ENCODE results near the gene IGLON5. TPM values are rescaled to one million over a fixed set of nuclear protein-coding genes. Genes with fewer than 3 reads are reported as not detected.

IGLON5 gene
- total and polyA plus RNA-seq, 4 donors, result 12.1 to 160 (median 84.5) TPM

DNA sequence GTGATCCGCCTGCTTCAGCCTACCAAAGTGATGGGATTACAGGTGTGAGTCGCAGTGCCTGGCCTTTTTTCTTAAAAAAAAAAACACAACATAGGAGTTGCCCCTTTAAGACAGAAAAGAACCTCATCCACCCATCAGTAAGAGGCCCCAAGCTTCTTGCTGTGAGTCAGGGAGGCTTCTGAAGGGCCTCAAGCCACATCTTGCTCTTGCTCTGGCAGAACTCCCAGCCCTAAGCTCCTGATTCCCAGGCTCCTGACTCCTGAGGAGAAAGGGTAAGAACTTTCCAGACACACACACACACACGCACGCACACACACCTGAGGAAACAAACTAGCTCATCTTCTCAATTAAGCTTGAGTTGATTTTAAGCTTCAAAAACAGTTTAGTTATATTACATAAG lies 47.9 kb downstream of the IGLON5 start:
- H3K27ac ChIP-seq (ENCODE audit: low read depth, low read length), result peak overlapping the region; percentile 70

DNA sequence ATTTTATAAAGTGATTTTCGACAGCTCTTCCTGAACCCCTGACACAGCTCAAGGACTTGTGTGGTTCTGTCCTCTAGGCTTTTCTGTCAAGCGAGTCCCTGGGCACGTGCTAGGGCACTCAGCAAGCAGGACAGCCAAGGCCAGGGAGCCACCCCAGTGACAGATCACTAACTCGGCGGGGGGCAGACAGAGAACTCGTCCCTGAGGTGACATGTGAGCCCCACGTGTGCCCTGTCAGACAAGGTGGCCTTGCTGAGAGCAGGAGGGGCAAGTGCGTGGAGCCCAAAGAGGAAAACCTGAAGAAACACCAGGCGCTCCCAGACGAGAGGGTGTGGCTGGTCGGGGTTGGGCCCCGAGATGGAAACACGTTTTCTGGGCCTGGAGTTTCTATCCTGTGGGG lies 49.8 kb downstream of the IGLON5 start:
- Histone ChIP-seq H3K36me3 (ENCODE audit: control insufficient read depth, insufficient read depth, low read length) (no peaks in the 10 kb centered on the region), H3K9me3 (ENCODE audit: control insufficient read depth, insufficient read depth, low read length) (no peaks in the 10 kb centered on the region), H3K4me1 (ENCODE audit: control insufficient read depth, insufficient read depth, low read length) (peaks cover 17% of the 10 kb centered on the region), H3K27ac (ENCODE audit: low read depth, low read length) (no peak overlapping the region), H3K27me3 (ENCODE audit: control insufficient read depth, insufficient read depth, low read length) (no peaks in the 10 kb centered on the region), H3K4me3 (ENCODE audit: low read depth, low read length) (no peak overlapping the region)
- DNase-seq (ENCODE audit: low read depth in 4 of 6, low spot score in 6 of 6), result no peak
- WGBS (ENCODE audit: insufficient coverage), result 80% methylated on average over 13 of the region's 13 CpGs

More for the DNA sequence above, 47.9 kb downstream of the IGLON5 start:
- Histone ChIP-seq H3K4me3 (ENCODE audit: low read depth, low read length) (no peak overlapping the region), H3K9me3 (ENCODE audit: control insufficient read depth, insufficient read depth, low read length) (no peaks in the 10 kb centered on the region), H3K4me1 (ENCODE audit: control insufficient read depth, insufficient read depth, low read length) (peaks cover 3% of the 10 kb centered on the region), H3K27me3 (ENCODE audit: control insufficient read depth, insufficient read depth, low read length) (no peaks in the 10 kb centered on the region), H3K36me3 (ENCODE audit: control insufficient read depth, insufficient read depth, low read length) (no peaks in the 10 kb centered on the region)
- no CpG with 5 or more reads among the region's 4 CpGs for WGBS (ENCODE audit: insufficient coverage)
- DNase-seq (ENCODE audit: low read depth in 4 of 6, low spot score in 6 of 6), result peak in 2 of 6 donors; percentile 28 to 79

DNA sequence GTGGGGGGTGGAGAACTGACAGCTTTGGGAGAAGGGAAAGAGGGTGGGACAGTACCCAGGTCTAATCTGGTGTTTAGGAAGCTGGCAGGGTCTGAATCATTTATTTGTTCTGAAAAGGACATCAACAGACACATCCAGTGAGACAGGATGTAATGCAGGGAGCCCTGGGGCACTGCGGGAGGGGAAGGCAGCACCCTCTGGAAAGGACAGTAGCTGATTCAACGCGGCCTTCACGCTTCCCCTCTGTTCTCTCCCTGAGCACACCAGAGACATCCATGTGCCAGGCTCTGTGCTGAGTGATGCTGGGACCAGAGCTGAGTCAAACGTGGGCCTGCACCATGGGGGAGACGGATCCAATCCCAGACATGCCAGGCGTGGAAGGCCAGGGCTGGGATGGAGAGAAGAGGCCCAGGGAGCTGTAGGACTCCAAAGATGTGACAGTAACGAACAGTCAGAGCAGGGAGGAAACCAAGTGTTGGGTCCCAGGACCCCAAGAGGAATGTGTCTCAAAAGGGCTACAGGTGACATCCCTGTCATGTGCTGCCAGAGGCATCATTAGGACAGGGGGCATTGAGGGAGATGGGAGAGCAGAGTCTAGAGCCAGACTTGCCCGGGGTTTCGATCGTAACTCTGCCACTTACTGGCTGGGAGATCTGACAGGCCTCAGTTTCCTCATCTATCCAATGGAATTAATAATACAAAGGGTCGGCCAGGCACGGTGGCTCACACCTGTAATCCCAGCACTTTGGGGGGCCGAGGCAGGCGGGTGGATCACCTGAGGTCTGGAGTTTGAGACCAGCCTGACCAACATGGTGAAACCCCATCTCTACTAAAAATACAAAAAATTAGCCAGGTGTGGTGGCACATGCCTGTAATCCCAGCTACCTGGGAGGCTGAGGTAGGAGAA lies 53.0 kb downstream of the IGLON5 start:
- no peak for DNase-seq (ENCODE audit: low read depth in 4 of 6, low spot score in 6 of 6)
- Histone ChIP-seq H3K9me3 (ENCODE audit: control insufficient read depth, insufficient read depth, low read length) (no peaks in the 10 kb centered on the region), H3K27me3 (ENCODE audit: control insufficient read depth, insufficient read depth, low read length) (no peaks in the 10 kb centered on the region), H3K4me1 (ENCODE audit: control insufficient read depth, insufficient read depth, low read length) (peaks cover 38% of the 10 kb centered on the region), H3K4me3 (ENCODE audit: low read depth, low read length) (no peak overlapping the region), H3K27ac (ENCODE audit: low read depth, low read length) (no peak overlapping the region), H3K36me3 (ENCODE audit: control insufficient read depth, insufficient read depth, low read length) (no peaks in the 10 kb centered on the region)
- WGBS (ENCODE audit: insufficient coverage), result 80% methylated on average over 13 of the region's 15 CpGs

DNA sequence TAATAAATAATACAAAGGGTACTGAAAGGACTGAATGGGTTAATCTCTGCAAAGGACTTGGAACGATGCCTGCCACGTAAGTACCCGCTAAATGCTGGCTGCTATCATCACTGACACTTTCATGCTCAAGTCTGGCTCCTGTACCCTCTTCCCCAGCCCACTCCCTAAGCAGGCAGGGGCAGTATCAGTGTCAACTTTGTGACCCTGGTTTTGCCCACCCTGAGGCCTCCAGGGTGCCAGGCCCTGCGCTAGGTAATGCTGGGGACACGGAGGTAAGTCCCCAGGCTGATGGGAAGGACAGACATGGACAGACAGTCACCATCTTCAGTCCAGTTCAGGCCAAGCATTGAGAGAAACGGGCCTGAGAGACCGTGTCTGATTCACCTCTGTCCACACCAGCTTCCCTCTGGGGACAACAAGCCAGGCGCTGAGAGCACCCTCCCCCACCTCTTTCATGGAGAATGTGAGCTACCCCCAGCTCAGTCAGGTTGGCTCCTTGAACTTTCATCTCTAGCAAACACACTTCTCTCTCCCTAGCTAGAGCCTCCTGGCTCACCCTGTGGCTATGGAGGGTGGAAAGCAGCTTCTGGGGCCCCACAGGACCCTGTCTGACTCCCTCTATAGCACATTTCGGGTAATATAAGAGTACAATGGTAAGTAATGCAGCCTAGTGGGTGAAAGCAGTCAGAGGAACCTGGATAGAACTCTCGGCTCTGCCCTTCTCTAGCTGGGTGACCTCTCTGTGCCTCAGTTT lies 53.9 kb downstream of the IGLON5 start:
- H3K4me1 ChIP-seq (ENCODE audit: control insufficient read depth, insufficient read depth, low read length), result peaks cover 38% of the 10 kb centered on the region
- peak overlapping the region; percentile 92 for H3K4me3 ChIP-seq (ENCODE audit: low read depth, low read length)
- H3K27ac ChIP-seq (ENCODE audit: low read depth, low read length), result peak overlapping the region; percentile 90
- no peaks in the 10 kb centered on the region for H3K27me3 ChIP-seq (ENCODE audit: control insufficient read depth, insufficient read depth, low read length)
- no peaks in the 10 kb centered on the region for H3K36me3 ChIP-seq (ENCODE audit: control insufficient read depth, insufficient read depth, low read length)
- H3K9me3 ChIP-seq (ENCODE audit: control insufficient read depth, insufficient read depth, low read length), result no peaks in the 10 kb centered on the region
- DNase-seq (ENCODE audit: low read depth in 4 of 6, low spot score in 6 of 6), result peak in 3 of 6 donors; percentile 6 to 44 (median 42)
- 9% methylated on average over 10 of the region's 10 CpGs for WGBS (ENCODE audit: insufficient coverage)

DNA sequence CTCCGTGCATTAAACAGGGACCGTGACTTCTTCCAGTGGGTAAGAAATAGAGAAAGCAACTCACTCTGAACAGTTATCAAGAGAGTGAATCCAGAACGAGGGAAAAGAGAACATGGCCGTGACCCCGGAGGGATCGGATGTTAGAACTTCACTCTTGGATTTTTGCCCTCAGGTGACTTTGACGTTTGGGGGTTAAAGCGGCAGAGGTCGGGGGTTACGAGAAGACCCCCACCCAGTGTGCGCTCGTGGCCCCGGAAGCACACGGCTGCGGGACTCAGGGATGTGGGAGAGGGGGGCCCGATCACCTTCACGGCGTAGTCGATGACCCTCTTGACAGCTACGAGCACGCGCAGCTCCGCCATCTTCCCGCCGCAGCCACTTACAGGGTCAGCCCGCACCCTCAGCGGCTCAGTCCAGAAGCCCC lies 54.5 kb downstream of the IGLON5 start, which contains the start of gene ETFB:
TSS of gene ETFB (minus strand) at position 424 of the 424 bp plus-strand sequence. CDS start at position 362, 62 bp downstream.
- 0% methylated on average over 16 of the region's 27 CpGs for WGBS (ENCODE audit: insufficient coverage)
- peak in 2 of 6 donors; percentile 24 to 26 for DNase-seq (ENCODE audit: low read depth in 4 of 6, low spot score in 6 of 6)
- Histone ChIP-seq H3K36me3 (ENCODE audit: control insufficient read depth, insufficient read depth, low read length) (no peaks in the 10 kb centered on the region), H3K9me3 (ENCODE audit: control insufficient read depth, insufficient read depth, low read length) (no peaks in the 10 kb centered on the region), H3K4me1 (ENCODE audit: control insufficient read depth, insufficient read depth, low read length) (peaks cover 38% of the 10 kb centered on the region), H3K27me3 (ENCODE audit: control insufficient read depth, insufficient read depth, low read length) (no peaks in the 10 kb centered on the region), H3K27ac (ENCODE audit: low read depth, low read length) (peak within 1 kb of the TSS; percentile 97), H3K4me3 (ENCODE audit: low read depth, low read length) (peak within 1 kb of the TSS; percentile 92)

DNA sequence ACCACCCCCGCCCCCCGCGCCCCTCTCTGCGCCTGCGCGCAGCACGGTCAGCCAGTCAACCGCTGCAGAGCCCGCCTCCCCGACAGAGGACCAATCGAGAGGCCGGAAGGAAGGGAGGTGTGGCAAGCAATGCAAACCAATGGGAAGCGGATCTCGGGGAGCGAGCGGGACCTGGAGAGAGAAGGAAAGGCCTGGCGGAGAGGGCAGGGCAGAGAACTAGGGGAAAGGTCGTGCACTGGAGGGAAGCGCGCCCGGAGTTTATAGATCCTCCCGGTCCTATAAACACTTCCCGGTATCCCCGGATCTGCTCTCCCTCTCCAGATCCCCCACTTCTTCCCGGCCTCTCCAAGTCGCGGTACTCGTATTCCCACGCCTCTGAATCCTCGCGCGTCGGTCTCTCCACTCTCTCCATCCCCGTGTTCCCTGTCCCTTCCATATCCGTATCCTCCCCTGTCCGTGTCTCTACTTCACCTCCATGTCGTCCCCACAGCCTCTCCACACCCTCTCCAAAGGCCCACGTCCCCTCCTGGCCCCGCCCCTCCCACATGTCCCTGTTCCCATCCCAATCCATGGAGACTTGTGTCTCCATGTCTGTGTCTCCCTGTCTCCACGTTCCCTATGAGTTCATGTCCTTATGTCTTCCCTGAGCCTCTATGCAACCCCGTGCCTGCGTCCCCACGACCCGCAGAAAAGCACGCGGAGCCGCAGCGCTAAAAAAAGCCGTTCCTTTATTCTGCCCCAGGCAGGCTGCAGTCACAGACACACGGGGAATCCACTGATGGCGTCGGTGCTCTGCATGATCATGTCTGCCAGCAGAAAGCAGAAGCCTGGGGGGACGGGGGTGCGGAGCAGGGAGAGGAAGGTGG lies 55.2 kb downstream of the IGLON5 start:
- peak overlapping the region; percentile 92 for H3K4me3 ChIP-seq (ENCODE audit: low read depth, low read length)
- peak; percentile 94 to 99 (median 96) for DNase-seq (ENCODE audit: low read depth in 4 of 6, low spot score in 6 of 6)
- H3K36me3 ChIP-seq (ENCODE audit: control insufficient read depth, insufficient read depth, low read length), result no peaks in the 10 kb centered on the region
- no peaks in the 10 kb centered on the region for H3K27me3 ChIP-seq (ENCODE audit: control insufficient read depth, insufficient read depth, low read length)
- peak overlapping the region; percentile 97 for H3K27ac ChIP-seq (ENCODE audit: low read depth, low read length)
- WGBS (ENCODE audit: insufficient coverage), result under 1% methylated on average over 44 of the region's 54 CpGs
- H3K9me3 ChIP-seq (ENCODE audit: control insufficient read depth, insufficient read depth, low read length), result no peaks in the 10 kb centered on the region
- peaks cover 38% of the 10 kb centered on the region for H3K4me1 ChIP-seq (ENCODE audit: control insufficient read depth, insufficient read depth, low read length)

DNA sequence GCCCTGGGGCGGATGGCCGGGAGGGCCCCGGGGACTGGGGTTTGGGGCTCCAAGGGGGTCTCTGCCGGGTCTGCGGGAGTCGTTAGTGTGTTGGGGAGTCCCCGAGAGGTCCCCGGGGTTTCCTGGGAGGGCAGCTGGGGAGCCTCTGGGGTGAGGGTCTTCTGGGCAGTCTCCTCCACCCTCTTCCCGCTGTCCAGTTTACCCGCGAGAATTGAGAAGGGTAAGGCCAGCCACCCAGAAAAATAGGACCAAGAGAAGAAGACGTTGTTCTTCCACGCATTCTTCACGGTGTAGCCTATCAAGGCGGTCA lies 55.8 kb downstream of the IGLON5 start:
- H3K4me1 ChIP-seq (ENCODE audit: control insufficient read depth, insufficient read depth, low read length), result peaks cover 38% of the 10 kb centered on the region
- no peaks in the 10 kb centered on the region for H3K27me3 ChIP-seq (ENCODE audit: control insufficient read depth, insufficient read depth, low read length)
- H3K9me3 ChIP-seq (ENCODE audit: control insufficient read depth, insufficient read depth, low read length), result no peaks in the 10 kb centered on the region
- H3K36me3 ChIP-seq (ENCODE audit: control insufficient read depth, insufficient read depth, low read length), result no peaks in the 10 kb centered on the region
- H3K27ac ChIP-seq (ENCODE audit: low read depth, low read length), result peak overlapping the region; percentile 97
- DNase-seq (ENCODE audit: low read depth in 4 of 6, low spot score in 6 of 6), result no peak
- peak overlapping the region; percentile 92 for H3K4me3 ChIP-seq (ENCODE audit: low read depth, low read length)
- 0% methylated on average over 9 of the region's 15 CpGs for WGBS (ENCODE audit: insufficient coverage)

DNA sequence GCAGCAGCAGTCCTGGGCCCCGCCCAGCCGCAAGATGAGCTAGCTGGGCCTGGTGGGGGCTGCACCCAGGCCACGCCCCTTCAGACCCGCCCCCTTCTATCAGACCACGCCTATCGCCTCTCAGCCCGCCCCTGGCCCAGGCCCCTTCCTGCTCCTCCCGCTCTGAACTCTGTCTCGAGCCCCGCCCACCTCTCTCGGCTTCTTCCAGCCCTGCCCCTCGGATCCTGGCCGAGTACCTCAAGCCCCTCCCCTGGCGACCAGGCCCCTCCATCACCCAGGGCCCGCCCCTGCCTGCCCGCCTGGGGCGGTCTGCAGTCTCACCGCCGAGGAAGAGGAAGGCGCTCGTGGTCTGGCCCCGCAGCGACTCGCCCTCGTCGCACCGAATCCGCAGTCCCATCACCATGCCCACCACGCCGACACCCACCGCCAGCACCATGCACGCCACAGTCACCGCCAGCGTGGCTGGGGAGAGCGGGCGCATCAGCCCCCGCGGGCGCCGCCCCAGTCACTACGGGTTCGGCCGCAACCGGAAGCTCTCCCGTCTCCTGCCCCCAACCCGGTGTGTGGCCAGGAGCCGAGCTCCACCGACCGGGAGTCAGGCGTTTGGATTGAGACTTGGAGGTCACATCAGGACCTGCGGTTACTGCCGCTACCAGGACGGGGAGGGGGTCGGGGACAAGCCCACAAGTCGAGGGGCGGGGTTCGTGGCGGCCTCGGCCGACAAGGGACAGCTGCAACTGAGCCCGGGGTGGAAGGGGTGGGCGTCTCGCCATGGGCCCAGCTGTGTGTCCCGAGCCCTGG lies 56.3 kb downstream of the IGLON5 start:
- H3K9me3 ChIP-seq (ENCODE audit: control insufficient read depth, insufficient read depth, low read length), result no peaks in the 10 kb centered on the region
- peaks cover 38% of the 10 kb centered on the region for H3K4me1 ChIP-seq (ENCODE audit: control insufficient read depth, insufficient read depth, low read length)
- no peaks in the 10 kb centered on the region for H3K36me3 ChIP-seq (ENCODE audit: control insufficient read depth, insufficient read depth, low read length)
- peak overlapping the region; percentile 92 for H3K4me3 ChIP-seq (ENCODE audit: low read depth, low read length)
- peak; percentile 82 to 99 (median 95) for DNase-seq (ENCODE audit: low read depth in 4 of 6, low spot score in 6 of 6)
- H3K27ac ChIP-seq (ENCODE audit: low read depth, low read length), result peak overlapping the region; percentile 97
- H3K27me3 ChIP-seq (ENCODE audit: control insufficient read depth, insufficient read depth, low read length), result no peaks in the 10 kb centered on the region
- under 1% methylated on average over 62 of the region's 64 CpGs for WGBS (ENCODE audit: insufficient coverage)
